Inflammatory macrophage treated with lipopolysaccharide for 4 hours (primary cell): ENCODE results near the gene ROCK2.

Source experiments
- DNase-seq: peaks from one replicate; pipeline ENCODE4 v3.0.0-alpha.2; 2020

ROCK2 gene

DNA sequence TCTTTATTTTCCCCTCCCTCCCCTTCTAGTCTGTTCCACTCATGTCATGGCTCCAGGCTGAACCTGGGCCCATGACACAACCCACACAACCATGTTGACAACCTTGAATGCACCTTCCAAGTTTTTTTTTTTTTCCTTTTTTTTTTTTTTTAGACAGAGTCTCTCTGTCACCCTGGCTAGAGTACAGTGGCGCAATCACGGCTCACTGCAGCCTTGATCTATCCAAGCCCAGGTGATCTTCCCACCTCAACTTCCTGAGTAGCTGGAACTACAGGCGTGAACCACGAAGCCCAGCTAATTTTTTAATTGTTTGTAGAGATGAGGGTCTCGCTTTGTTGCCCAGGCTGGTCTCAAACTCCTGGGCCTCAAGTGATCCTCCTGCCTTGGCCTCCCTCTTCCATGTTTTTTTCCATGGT lies 21.9 kb upstream of the ROCK2 start:
- no peak for DNase-seq

DNA sequence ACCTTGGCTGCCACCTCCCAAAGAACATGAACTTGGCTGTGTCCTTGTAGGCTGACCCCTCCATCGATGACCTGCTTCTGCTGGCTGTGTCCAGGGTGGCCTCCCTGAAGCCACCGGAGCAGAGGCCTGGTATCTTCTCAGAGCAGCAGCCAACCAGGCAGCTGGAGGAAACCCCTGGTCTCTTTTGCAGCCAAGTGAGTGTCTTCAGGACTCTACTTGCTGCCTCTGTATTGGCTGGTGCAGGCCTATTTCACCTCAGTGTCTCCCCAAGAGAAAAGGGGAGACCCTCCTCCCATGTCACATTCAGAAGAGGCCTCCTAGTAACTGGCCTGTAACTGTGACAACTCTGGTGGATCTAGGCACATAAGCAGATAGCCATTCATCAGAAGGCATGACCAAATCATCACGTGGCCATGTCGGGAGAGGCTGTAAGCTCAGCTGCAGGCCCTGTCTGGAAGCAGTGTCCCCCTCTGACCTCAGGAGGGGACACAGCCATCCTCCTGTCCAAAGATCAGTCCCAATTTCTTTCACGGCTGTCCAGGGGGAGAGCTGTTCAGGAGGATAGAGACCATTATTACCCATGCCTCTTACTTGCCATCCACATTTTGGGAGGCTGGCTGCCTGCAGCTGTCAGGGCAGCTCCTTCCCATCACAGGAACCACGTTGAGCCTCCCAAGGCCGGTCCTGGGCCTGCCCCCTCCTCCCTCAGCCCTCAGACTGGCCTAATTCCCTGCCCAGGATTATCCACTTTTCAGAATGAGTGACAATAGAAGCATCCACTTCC lies 20.9 kb upstream of the ROCK2 start:
- no peak for DNase-seq

DNA sequence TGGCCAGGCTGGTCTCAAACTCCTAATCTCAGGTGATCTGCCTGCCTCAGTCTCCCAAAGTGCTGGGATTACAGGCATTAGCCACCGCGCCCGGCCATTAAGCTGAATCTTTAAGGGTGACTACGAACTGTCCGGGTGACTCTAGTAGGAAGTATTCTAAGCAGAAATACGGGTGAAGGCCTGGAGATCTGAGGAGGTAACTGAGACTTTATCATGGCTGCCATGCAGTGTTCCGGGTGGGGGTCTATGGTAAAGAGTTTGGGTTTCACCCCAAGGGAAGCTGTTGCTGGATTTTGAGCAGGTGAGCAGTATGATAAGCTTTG lies 20.1 kb upstream of the ROCK2 start:
- no peak for DNase-seq

DNA sequence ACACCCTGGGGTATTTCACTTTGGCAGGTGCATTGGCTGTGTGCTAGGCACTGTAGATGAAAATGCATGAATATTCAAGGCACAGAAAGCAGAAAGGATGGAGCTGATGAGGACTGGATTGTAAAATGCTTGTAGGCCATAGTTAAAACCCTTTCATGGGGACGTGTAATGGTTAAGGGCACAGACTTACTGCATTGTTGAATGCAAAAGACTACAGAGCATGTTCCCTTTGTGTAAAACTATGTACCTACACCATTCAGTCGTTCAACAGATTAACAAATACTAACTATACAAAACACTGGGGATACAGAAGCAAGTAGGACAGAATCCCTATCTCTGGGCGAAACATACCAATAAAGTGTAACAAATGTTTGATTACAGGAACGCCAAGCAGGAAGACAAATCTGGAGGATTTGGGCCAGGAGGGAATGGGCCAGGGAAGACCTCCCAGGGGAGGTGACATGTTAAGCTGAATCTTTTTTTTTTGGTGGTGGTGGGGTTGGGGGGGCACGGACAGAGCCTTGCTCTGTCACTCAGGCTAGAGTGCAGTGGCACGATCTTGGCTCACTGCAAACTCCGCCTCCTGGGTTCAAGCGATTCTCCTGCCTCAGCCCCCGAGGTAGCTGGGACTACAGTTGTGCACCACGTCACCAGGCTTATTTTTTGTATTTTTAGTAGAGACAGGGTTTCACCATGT lies 19.6 kb upstream of the ROCK2 start:
- DNase-seq, result no peak

DNA sequence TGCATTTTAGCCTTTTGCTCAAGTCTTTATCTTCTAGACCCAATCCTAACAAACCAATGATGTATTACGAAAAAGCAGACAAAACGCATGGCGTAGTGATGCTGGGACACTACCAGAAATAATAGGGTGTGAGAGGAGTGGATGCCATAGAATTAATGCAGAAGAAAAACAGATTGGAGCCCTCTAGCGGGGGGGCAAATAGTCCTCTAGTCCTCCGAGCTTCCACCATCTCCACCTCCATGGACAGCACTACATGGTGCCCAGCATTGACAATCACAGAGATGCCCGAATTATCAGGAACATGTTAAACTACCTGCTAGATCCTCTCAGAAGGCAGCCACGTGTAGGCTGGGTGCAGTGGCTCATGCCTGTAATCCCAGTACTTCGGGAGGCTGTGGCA lies 15.4 kb upstream of the ROCK2 start:
- DNase-seq, result no peak

DNA sequence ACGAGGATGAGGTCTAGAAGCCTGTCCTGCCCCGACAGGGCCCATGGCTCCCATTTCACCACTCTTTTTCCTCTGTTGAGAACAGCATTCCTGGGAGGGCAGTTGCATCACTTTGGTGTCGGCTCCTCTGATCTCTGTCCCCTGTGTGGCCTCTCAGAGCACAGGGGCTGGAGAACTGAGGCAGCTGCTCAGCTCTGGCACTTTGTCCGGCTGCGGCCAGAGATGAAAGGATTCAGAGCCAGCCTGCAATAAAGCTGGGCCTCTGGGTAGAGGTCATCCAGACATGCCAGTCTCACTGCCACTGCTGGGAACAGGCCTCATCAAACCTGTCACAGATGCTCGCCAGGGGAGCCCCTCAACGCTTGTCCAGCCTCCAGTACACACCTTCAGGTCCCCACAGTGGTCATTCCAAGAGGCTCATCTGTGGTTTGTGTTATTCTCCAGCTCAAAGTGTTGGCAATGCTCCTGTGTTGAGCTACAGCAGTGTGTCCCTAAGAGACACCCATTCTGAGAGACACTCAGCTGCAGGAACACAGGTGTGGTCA lies 13.1 kb upstream of the ROCK2 start:
- DNase-seq, result no peak

DNA sequence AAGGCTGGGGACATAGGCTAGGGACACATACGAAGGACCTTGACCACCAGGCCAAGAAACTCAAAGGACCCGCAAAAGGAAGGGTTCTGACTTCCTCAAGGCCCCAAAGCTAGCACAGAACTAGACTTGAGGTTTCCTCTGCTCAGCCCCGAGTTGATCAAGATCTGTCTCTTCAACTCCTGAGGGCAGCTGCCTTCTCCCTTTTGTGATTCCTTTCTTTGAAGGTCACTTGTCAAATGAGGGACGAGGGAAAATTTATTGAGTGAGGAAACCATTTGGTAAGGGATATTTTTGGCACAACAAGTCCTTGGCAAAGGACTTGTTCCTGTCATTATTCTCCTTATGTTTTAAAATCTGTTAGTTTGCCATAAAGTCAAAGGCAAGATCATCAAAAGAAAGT lies 12.3 kb upstream of the ROCK2 start:
- no peak for DNase-seq

DNA sequence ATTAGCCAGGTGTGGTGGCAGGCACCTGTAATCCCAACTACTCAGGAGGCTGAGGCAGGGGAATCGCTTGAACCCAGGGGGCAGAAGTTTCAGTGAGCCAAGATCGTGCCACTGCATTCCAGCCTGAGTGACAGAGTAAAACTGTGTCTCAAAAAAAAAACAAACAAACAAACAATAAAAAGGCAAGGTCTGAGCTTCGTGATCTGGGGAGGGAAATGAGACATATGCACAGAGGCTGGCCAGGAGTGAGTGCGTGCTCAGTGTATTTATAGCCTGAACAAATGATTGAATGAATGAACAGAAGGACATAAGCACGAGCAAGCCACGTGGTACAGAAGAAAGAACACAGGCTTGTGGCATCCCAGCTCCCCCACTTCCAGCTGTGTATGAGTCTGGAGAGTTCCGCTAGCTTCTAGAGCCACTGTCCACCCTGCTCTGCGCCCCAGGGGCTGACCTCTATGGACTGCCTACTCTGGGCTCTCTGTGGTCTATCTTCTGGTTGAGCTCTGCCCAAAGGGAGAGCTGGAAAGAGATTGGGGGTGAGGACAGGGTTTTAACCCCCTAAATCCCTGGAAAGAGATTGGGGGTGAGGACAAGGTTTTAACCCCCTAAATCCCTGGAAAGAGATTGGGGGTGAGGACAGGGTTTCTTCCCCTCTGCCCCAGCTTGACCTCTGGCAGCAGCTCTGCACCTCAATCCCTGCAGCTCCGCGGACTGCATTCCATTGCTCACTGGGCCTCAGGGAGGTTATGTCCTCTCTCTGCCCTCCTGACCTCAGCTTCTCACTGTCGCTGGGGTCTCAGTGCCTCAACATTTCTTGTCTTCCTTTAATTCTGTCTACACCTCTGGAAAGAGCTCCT lies 11.0 kb upstream of the ROCK2 start:
- no peak for DNase-seq

- DNase-seq, result no peak
These were observed 10.1 kb upstream of the ROCK2 start for GRCh38 chr2:11354363-11355154.

DNA sequence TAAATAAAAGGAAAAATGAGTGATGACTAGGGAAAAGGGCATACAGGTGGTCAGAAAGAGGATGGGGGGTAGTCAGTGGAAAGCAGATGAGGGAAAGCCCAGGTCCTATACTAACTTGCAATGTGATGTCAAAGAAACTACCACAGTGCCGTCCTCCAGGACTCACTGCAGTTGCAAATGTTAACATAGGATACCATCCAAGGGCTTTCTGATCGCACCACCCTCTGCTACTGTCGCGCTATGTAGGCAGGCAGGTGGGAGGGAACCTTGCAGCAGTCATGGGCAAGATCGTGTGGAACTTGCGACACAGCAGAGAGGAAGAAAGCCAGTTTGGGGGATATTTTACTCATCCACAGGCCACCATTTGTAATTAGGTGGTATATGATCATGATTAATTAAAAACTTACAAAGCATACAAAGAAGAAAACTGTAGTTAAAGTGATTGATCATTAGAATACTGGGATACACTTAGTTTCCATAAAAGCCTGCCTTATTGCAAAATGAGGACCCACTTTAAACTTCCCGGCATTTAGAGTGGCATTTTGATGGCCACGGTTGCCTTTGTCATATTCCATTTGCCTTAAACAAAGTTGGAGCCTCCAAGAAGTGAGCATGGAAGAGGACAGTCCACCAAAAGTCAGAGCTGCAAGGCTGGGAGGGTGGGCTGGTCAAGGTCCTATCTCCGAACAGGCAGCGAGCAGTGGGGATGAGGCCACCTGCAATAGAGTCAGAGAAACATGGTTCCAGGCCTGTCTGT lies 8.5 kb upstream of the ROCK2 start:
- no peak for DNase-seq

- peak; percentile 62 for DNase-seq
These were observed 3.8 kb upstream of the ROCK2 start for GRCh38 chr2:11348209-11348749.

DNA sequence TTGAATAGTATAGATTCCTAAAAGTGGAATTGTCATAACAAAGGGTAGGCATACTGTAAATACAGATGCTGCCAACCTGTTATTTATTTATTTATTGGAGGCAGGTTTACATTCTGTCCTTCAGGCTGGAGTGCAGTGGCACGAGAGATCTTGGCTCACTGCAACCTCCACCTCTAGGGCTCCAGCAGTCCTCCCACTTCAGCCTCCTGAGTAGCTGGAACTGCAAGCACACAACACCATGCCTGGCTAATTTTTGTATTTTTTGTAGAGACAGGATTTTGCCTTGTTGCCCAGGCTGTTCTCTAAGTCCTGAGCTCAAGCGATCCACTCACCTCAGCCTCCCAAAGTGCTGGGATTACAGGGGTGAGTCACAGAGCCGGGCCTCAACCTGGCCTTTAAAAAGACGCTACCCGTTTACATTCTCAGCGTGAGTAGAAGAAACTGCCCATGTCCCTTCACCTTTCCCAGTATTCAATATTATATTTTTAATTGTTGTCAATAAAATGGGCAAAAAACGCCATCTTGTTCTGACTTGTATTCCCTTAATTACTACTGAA lies 3.0 kb upstream of the ROCK2 start:
- no peak for DNase-seq

DNA sequence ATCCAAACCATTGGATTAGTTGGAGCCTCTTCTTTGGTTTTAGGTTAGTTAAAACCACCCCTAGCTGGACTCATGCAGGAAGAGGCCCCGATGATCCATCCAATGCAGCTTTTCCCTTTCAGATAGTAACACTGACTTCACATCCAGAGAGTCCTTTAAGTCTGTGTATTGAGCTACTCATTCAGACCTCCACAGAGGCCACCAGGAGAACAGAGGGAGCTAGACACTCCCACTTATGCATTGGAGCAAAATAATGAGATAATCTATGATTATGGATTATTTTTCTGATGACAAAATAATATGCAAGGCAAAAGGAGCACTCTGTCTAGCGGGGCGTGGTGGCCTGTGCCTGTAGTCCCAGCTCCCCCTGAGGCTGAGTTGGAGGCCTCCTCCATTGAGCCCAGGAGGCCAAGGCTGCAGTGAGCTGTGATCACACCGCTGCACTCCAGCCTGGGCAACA lies 1.6 kb upstream of the ROCK2 start:
- DNase-seq, result no peak

DNA sequence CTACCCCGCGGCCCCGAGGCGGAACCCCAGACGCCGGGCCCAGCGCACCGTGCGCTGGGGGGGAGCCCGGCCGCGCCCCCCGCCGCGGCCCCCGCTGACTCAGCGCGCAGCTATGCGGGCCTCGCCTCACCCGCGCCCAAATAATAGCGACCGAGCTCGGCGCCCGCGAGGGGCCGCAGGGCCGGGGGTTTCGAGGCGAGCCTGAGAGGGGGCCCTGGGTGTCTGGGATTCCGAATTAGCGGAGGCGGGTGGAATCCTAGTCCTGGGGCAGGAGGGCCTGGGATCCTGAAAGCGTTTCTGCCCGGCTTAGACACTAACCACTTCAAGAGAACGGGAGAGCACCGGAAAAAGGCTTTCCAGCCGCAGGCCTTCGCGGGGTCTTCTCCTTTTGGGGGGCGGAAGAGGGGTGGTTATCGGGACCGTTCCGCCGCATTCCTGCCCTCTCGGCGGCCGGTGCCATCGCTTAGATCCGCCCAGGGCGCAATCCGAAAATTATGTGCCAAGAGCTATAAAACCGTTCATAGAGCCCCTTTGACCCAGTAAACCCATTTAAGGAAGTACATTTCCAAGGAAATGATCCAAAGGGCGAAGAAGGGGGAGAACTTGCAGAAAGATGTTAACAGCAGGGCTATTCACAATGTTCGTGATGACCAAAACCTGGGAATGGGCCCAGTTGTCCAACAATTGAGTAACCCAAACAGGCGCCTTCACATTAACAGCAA lies 681 bp upstream of the ROCK2 start:
- peak; percentile 46 for DNase-seq

GRCh38 chr2:11343650-11344341 lies 640 bp downstream of the ROCK2 start:
- peak; percentile 63 for DNase-seq

- no peak for DNase-seq
These were observed 1.1 kb downstream of the ROCK2 start for GRCh38 chr2:11343368-11343649.

DNA sequence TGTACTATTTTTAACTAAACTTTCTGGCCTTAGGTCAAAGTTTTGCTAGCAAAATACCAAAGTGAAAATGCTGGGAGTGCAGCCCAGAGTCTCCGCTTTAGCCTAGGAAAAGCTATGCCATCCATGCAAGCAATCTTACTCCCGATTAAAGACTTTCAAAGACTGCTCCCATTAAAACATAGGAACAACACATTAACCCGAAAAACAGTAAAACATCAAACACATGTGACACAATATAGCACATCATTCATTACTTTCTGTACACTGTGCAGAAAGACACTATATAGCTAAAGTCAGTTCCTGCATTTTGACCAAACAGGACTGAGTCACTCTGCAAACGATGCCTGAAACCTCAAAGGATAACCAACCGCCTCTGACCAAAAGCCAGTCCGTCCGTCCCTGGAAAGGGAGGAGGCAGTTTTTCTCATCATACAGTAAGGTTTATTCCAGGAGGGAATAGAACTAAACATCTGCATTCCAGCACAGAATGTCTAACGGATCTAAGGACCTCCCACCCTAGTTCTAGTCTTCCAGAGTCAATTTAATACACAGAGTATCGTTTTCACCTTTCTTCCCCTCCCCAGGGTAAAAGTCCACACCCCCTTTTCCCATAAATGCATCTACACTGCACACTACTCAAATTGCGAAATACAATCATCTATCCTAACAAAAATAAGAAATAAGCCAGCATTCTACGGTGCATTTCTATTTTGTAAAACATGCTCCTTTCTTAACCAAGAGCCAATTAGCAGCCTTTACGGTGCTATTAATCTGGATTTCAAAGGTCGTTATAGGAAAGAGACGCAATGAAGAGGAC lies 1.7 kb downstream of the ROCK2 start:
- peak; percentile 63 for DNase-seq

DNA sequence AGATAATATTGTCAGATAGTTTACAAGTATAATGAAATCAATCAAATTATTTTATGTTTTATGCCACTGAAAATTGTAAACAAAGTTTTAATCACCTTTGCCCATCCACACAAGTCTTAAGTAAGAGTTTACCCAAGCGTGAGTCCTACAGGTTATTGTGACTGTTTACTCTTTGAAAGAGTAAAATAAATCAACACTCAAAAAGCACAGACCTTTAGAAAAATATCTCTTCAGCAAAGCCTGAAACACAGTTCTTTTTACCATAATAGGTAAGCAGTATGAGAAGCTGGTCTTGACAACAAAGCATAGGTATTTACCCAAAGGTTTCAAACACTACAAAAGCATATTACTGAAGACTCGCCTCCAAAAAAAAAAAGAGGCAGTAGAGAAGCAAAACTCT lies 3.7 kb downstream of the ROCK2 start:
- no peak for DNase-seq

GRCh38 chr2:11339508-11340083 lies 4.8 kb downstream of the ROCK2 start:
- DNase-seq, result no peak
